A549 (cell line): ENCODE measurements around the gene SRGAP1. TPM values are rescaled to one million over a fixed set of nuclear protein-coding genes. Genes with fewer than 3 reads are reported as not detected.
A peak's percentile ranks its signal among the peaks of the same experiment; 100 is the strongest.

Experiments
- ATAC-seq, 2 experiments: fragments of 200-7000 bp in 1 of 2; fragments of >200 bp in 1 of 2; cut with Nextera tagmentation in 1 of 2; cut with Tn5 transposase in 1 of 2; 3 replicates each; pipeline versions ENCODE4 v1.8.0 to v1.9.1; 2018 to 2020; ENCODE audit warnings: mild to moderate bottlenecking in 1 of 2, moderate library complexity in 1 of 2
- CTCF ChIA-PET: fragments of 300-600 bp; sonication (Branson Sonifier 250); formaldehyde crosslinking; extraction: SDS; loops from one replicate; lab custom pipeline; 2021; ENCODE audit warnings: antibody characterized with exemption, inconsistent platforms; lab: Yijun Ruan, JAX
- POLR2A ChIA-PET: fragments of 350-600 bp; formaldehyde crosslinking; extraction: SDS; loops from one replicate; lab custom pipeline; 2021; ENCODE audit warnings: antibody characterized with exemption, inconsistent platforms; lab: Yijun Ruan, JAX
- DNase-seq, 2 experiments: peaks; one replicate each; pipeline versions ENCODE4 v3.0.0 to v3.0.0-alpha.2; 2011 to 2016; ENCODE audit warnings: low read depth in 1 of 2, low spot score in 1 of 2
- FAIRE-seq: peaks from 2 replicates; lab custom pipeline; 2011; peaks lifted over from hg19 to GRCh38; lab: Jason Lieb, UNC
- H3K27ac ChIP-seq, 2 experiments: fragments of >200 bp; sonication (Bioruptor Twin); formaldehyde crosslinking; 3 replicates each; pipeline ENCODE4 v1.5.1; 2016 to 2017
- H3K4me1 ChIP-seq: fragments of >200 bp; sonication (Bioruptor Twin); formaldehyde crosslinking; 3 replicates; pipeline ENCODE4 v1.6.1; 2016
- H3K4me2 ChIP-seq: fragments of >200 bp; sonication (Bioruptor Twin); formaldehyde crosslinking; 3 replicates; pipeline ENCODE4 v1.6.1; 2016
- H3K4me3 ChIP-seq: fragments of >200 bp; sonication (Bioruptor Twin); formaldehyde crosslinking; 3 replicates; pipeline ENCODE4 v1.5.1; 2016
- H3K9me3 ChIP-seq: fragments of >200 bp; sonication (Bioruptor Twin); formaldehyde crosslinking; 3 replicates; pipeline ENCODE4 v1.6.1; 2016
- CBX2 ChIP-seq: fragments of 200-600 bp; sonication (generic); IDR thresholded peaks from 2 replicates; pipeline ENCODE4 v1.6.1; 2016; ENCODE audit warnings: low read depth, mild to moderate bottlenecking, borderline replicate concordance
- CEBPB ChIP-seq, 2 experiments: fragments of >200 bp in 1 of 2; sonication (Bioruptor Twin) in 1 of 2; formaldehyde crosslinking in 1 of 2; IDR thresholded peaks; 2 replicates each; pipeline ENCODE4 v1.6.1; 2012 to 2016
- CHD4 ChIP-seq: fragments of 200-600 bp; sonication (generic); IDR thresholded peaks from 2 replicates; pipeline ENCODE4 v1.6.1; 2016; ENCODE audit warnings: antibody characterized with exemption, mild to moderate bottlenecking, borderline replicate concordance
- EHMT2 ChIP-seq: fragments of 200-600 bp; sonication (generic); IDR thresholded peaks from 2 replicates; pipeline ENCODE4 v1.6.1; 2016; ENCODE audit warnings: antibody characterized with exemption, low read depth, mild to moderate bottlenecking, moderate library complexity
- ESRRA ChIP-seq: fragments of 150-350 bp; IDR thresholded peaks from 2 replicates; pipeline ENCODE4 v1.6.1; 2014; ENCODE audit warnings: mild to moderate bottlenecking, low read length, borderline replicate concordance
- FOSL2 ChIP-seq, 2 experiments: fragments of 450-650 bp in 1 of 2; fragments of >200 bp in 1 of 2; sonication (Bioruptor Twin) in 1 of 2; formaldehyde crosslinking; IDR thresholded peaks; 2 replicates each; pipeline versions ENCODE4 v1.5.0 to v1.6.1; 2016 to 2020; ENCODE audit warnings: mild to moderate bottlenecking in 1 of 2, moderate library complexity in 1 of 2
- GATA3 ChIP-seq: IDR thresholded peaks from 2 replicates; pipeline ENCODE4 v1.6.1; 2012; ENCODE audit warnings: borderline replicate concordance
- JUN ChIP-seq, 2 experiments: fragments of >200 bp; sonication (Bioruptor Twin); formaldehyde crosslinking; IDR thresholded peaks; 2 replicates in 1 of 2; 3 replicates in 1 of 2; pipeline ENCODE4 v1.6.1; 2016 to 2017
- JUNB ChIP-seq: fragments of >200 bp; sonication (Bioruptor Twin); formaldehyde crosslinking; IDR thresholded peaks from 2 replicates; pipeline ENCODE4 v1.6.1; 2016
- KDM1A ChIP-seq: fragments of 200-600 bp; sonication (generic); IDR thresholded peaks from 2 replicates; pipeline ENCODE4 v1.6.1; 2016; ENCODE audit warnings: low read depth, mild to moderate bottlenecking
- MAFK ChIP-seq: fragments of 450-650 bp; IDR thresholded peaks from 2 replicates; pipeline ENCODE4 v1.6.1; 2014; ENCODE audit not compliant: partially characterized antibody
- MAZ ChIP-seq: fragments of 150-350 bp; IDR thresholded peaks from 2 replicates; pipeline ENCODE4 v1.6.1; 2014; ENCODE audit warnings: antibody characterized with exemption, low read depth, low read length, borderline replicate concordance
- NFE2L2 ChIP-seq: fragments of 150-350 bp; conservative IDR thresholded peaks from 2 replicates; pipeline ENCODE4 v1.6.1; 2014; ENCODE audit warnings: low read length
- PHF8 ChIP-seq: fragments of 200-600 bp; sonication (generic); IDR thresholded peaks from 2 replicates; pipeline ENCODE4 v1.6.1; 2016; ENCODE audit warnings: low read depth, mild to moderate bottlenecking, antibody characterized with exemption, moderate library complexity, borderline replicate concordance
- RAD21 ChIP-seq, 2 experiments: fragments of >200 bp in 1 of 2; sonication (Bioruptor Twin) in 1 of 2; formaldehyde crosslinking in 1 of 2; IDR thresholded peaks in 1 of 2; conservative IDR thresholded peaks in 1 of 2; 2 replicates in 1 of 2; 3 replicates in 1 of 2; pipeline ENCODE4 v1.6.1; 2012 to 2018; ENCODE audit warnings: inconsistent platforms in 1 of 2
- RCOR1 ChIP-seq: fragments of 150-350 bp; IDR thresholded peaks from 2 replicates; pipeline ENCODE4 v1.6.1; 2014; ENCODE audit warnings: antibody characterized with exemption, low read length, low read depth
- SREBF2 ChIP-seq: fragments of 450-650 bp; IDR thresholded peaks from 2 replicates; pipeline ENCODE4 v1.6.1; 2014; ENCODE audit warnings: mild to moderate bottlenecking, moderate library complexity
- WGBS: methylation state at CpG from one replicate; pipeline ENCODE4 v1.1.6; 2017; ENCODE audit errors: missing lambda C conversion rate; 5-methylcytosine and 5-hydroxymethylcytosine counted together
- polyA plus RNA-seq, 4 experiments: library from polyadenylated mRNA; depleted of rRNA in 3 of 4; stranded (reverse); fragments of >200 nt; fragmentation: RNase III in 1 of 4; extraction: RNeasy Plus Mini Kit Qiagen cat#74134 plus additional on column Dnase treatment in 1 of 4; gene quantifications; 2 replicates in 3 of 4; 3 replicates in 1 of 4; pipeline ENCODE4 v1.2.3, GENCODE V29; 2011 to 2017
- TF ChIP-seq, protein P1 (sequence below): IDR thresholded peaks from 2 replicates; pipeline ENCODE4 v1.6.1; 2012; ENCODE audit warnings: low read depth, borderline replicate concordance
- TF ChIP-seq, protein P2 (sequence below): fragments of 150-350 bp; IDR thresholded peaks from 2 replicates; pipeline ENCODE4 v1.6.1; 2014; ENCODE audit warnings: low read depth, mild to moderate bottlenecking, low read length
- TF ChIP-seq, protein P3 (sequence below): IDR thresholded peaks from 2 replicates; pipeline ENCODE4 v1.6.1; 2012
- TF ChIP-seq, protein P4 (sequence below): fragments of 200-600 bp; sonication (generic); IDR thresholded peaks from 2 replicates; pipeline ENCODE4 v1.6.1; 2016; ENCODE audit warnings: antibody characterized with exemption, mild to moderate bottlenecking, moderate library complexity

The SRGAP1 gene
- polyA plus RNA-seq, 2 of the 4 experiments (the other 2 are of a cell fraction) = 7.9 to 22.9 TPM

DNA sequence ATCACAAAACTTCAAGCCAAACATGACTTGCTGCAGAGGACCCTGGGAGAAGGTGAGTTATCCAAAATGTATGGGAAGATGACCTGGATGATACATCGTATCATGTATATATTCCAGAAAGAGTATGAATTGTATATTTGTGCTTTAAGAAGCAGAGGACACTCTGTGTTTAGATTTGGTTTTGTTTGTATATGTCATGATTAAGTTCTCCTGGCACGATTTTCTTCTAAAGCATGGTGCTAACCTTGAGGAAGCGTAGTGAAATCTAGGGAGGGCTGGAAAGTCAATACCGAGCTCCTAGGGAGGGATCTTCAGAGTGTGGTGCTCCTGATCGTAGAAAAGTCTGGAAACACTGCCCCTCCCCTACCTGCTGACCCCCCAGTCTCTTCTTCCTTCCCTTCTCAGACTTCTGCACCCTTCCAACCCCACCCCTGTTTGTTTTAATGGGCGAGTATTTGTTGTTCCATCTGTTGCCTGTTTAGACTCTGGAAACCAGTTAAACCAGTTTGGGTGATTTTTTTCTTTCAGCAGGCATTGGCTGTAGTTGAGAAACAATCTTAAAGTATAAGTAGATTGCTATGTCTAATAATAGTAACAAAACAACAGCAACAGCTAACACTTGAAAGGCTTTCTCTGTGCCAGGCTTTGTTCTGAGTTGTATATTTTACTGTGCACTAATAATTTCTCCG lies 236.0 kb downstream of the SRGAP1 start:
- no peaks in the 10 kb centered on the region for H3K9me3 ChIP-seq
- no peak overlapping the region for H3K4me3 ChIP-seq
- ATAC-seq (peak in 1 of 2 experiments; percentile 40; a peak in 3 of 6 replicates), FAIRE-seq (peak; percentile 32), DNase-seq (peak in 1 of 2 experiments; percentile 27)
- H3K27ac ChIP-seq = peak overlapping the region; percentile 40 to 71; a peak in 4 of 6 replicates
- H3K4me1 ChIP-seq = peaks cover 54% of the 10 kb centered on the region
- peak overlapping the region; percentile 58 for H3K4me2 ChIP-seq
- CTCF ChIA-PET = interaction anchor here (2.6 kb wide), 1 partner anchor 236 kb away, joined by 10 read pairs; the partner anchor contains the start of gene SRGAP1
- POLR2A ChIA-PET = no interaction called here
- TF ChIP-seq NFE2L2 = no peak
- no peak for TF ChIP-seq MAFK
- TF ChIP-seq RCOR1 = no peak
- TF ChIP-seq MAZ = no peak
- no peak for TF ChIP-seq JUN (IDR thresholded peaks at IDR 0.05)
- 36% methylated on average over 7 of the region's 7 CpGs for WGBS

DNA sequence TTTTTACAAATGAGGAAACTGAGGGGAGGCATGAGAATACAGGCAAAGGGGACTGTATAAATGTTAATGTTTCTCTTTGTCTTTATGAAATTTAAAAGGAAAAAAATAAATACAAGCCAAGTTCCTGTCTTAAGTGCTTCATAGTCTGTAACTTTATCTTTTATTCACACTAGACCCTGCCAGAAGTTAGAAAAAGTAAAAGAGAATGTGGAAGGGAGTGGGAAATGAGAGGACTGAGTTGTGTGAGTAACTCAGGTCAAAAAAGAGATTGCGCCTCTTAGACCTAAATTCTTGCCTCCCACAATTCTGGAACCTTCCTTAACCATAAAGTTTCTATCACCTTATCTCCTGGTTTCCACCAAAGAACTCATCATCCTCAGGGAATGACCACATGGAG lies 236.5 kb downstream of the SRGAP1 start:
- H3K4me1 ChIP-seq = peaks cover 58% of the 10 kb centered on the region
- 97% methylated on average over 1 of the region's 1 CpG for WGBS
- no peak overlapping the region for H3K4me3 ChIP-seq
- CTCF ChIA-PET = interaction anchor here (2.6 kb wide), 1 partner anchor 237 kb away, joined by 10 read pairs; the partner anchor contains the start of gene SRGAP1
- ATAC-seq = no peak
- H3K27ac ChIP-seq = peak overlapping the region; percentile 40 to 71; a peak in 4 of 6 replicates
- H3K9me3 ChIP-seq = no peaks in the 10 kb centered on the region
- TF ChIP-seq JUNB = no peak
- TF ChIP-seq FOSL2 (IDR thresholded peaks at IDR 0.05) = no peak
- TF ChIP-seq FOSL2 (CRISPR knock-in tag; IDR thresholded peaks at IDR 0.05) = no peak
- TF ChIP-seq CBX2 = no peak
- TF ChIP-seq GATA3 = no peak
- no peak for TF ChIP-seq EHMT2
- TF ChIP-seq, protein P1, sequence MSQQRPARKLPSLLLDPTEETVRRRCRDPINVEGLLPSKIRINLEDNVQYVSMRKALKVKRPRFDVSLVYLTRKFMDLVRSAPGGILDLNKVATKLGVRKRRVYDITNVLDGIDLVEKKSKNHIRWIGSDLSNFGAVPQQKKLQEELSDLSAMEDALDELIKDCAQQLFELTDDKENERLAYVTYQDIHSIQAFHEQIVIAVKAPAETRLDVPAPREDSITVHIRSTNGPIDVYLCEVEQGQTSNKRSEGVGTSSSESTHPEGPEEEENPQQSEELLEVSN = no peak
- TF ChIP-seq, protein P2, sequence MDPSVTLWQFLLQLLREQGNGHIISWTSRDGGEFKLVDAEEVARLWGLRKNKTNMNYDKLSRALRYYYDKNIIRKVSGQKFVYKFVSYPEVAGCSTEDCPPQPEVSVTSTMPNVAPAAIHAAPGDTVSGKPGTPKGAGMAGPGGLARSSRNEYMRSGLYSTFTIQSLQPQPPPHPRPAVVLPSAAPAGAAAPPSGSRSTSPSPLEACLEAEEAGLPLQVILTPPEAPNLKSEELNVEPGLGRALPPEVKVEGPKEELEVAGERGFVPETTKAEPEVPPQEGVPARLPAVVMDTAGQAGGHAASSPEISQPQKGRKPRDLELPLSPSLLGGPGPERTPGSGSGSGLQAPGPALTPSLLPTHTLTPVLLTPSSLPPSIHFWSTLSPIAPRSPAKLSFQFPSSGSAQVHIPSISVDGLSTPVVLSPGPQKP = no peak
- TF ChIP-seq RCOR1 = no peak
- TF ChIP-seq PHF8 = no peak
- TF ChIP-seq, protein P3, sequence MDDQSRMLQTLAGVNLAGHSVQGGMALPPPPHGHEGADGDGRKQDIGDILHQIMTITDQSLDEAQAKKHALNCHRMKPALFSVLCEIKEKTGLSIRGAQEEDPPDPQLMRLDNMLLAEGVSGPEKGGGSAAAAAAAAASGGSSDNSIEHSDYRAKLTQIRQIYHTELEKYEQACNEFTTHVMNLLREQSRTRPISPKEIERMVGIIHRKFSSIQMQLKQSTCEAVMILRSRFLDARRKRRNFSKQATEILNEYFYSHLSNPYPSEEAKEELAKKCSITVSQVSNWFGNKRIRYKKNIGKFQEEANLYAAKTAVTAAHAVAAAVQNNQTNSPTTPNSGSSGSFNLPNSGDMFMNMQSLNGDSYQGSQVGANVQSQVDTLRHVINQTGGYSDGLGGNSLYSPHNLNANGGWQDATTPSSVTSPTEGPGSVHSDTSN = no peak
- TF ChIP-seq KDM1A = no peak
- TF ChIP-seq CEBPB (IDR thresholded peaks at IDR 0.05) = no peak
- TF ChIP-seq CHD4 = no peak
- TF ChIP-seq SREBF2 = no peak
- no peak for TF ChIP-seq ESRRA
- TF ChIP-seq RAD21 (conservative IDR thresholded peaks at IDR 0.05 in 1 of 2, IDR thresholded peaks at IDR 0.05 in 1 of 2) = no peak
- TF ChIP-seq, protein P4, sequence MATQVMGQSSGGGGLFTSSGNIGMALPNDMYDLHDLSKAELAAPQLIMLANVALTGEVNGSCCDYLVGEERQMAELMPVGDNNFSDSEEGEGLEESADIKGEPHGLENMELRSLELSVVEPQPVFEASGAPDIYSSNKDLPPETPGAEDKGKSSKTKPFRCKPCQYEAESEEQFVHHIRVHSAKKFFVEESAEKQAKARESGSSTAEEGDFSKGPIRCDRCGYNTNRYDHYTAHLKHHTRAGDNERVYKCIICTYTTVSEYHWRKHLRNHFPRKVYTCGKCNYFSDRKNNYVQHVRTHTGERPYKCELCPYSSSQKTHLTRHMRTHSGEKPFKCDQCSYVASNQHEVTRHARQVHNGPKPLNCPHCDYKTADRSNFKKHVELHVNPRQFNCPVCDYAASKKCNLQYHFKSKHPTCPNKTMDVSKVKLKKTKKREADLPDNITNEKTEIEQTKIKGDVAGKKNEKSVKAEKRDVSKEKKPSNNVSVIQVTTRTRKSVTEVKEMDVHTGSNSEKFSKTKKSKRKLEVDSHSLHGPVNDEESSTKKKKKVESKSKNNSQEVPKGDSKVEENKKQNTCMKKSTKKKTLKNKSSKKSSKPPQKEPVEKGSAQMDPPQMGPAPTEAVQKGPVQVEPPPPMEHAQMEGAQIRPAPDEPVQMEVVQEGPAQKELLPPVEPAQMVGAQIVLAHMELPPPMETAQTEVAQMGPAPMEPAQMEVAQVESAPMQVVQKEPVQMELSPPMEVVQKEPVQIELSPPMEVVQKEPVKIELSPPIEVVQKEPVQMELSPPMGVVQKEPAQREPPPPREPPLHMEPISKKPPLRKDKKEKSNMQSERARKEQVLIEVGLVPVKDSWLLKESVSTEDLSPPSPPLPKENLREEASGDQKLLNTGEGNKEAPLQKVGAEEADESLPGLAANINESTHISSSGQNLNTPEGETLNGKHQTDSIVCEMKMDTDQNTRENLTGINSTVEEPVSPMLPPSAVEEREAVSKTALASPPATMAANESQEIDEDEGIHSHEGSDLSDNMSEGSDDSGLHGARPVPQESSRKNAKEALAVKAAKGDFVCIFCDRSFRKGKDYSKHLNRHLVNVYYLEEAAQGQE = no peak
- FAIRE-seq = no peak
- peak overlapping the region; percentile 58 for H3K4me2 ChIP-seq
- POLR2A ChIA-PET = no interaction called here
- DNase-seq = no peak
